Measurements from ENCODE around the gene CD72.

GRCh38 chr9:35575478-35575877, 42.7 kb downstream of the CD72 start:
- TF ChIP-seq CTCF (conservative IDR thresholded peaks at IDR 0.05) (no peak), ZFX (IDR thresholded peaks at IDR 0.05) (no peak)
